Duodenal mucosa (tissue), 2 donors: ENCODE results near the gene PLXNA4.

ENCODE experiments used
- H3K27ac ChIP-seq: one replicate; pipeline ENCODE4 v1.7.0; 2013; ENCODE audit warnings: low read depth, low read length
- H3K27me3 ChIP-seq, 2 donors: one replicate each; pipeline ENCODE4 v1.7.0; 2013; ENCODE audit warnings: low read length in 2 of 2, control low read depth in 1 of 2; ENCODE audit not compliant: insufficient read depth in 2 of 2, control insufficient read depth in 1 of 2
- H3K36me3 ChIP-seq, 2 donors: one replicate each; pipeline ENCODE4 v1.7.0; 2013; ENCODE audit warnings: low read length in 2 of 2, control low read depth in 1 of 2; ENCODE audit not compliant: insufficient read depth in 2 of 2, control insufficient read depth in 1 of 2
- H3K4me1 ChIP-seq, 2 donors: one replicate each; pipeline ENCODE4 v1.7.0; 2013; ENCODE audit warnings: low read length in 2 of 2, control low read depth in 1 of 2; ENCODE audit not compliant: insufficient read depth in 2 of 2, control insufficient read depth in 1 of 2
- H3K4me3 ChIP-seq, 2 donors: one replicate each; pipeline ENCODE4 v1.7.0; 2013; ENCODE audit warnings: low read length in 2 of 2, low read depth in 1 of 2
- H3K9ac ChIP-seq, 2 donors: one replicate each; pipeline ENCODE4 v1.7.0; 2013; ENCODE audit warnings: low read length in 2 of 2, low read depth in 1 of 2
- H3K9me3 ChIP-seq, 2 donors: one replicate each; pipeline ENCODE4 v1.7.0; 2013; ENCODE audit warnings: low read length in 2 of 2, control low read depth in 1 of 2; ENCODE audit not compliant: control insufficient read depth in 1 of 2

Gene PLXNA4

DNA sequence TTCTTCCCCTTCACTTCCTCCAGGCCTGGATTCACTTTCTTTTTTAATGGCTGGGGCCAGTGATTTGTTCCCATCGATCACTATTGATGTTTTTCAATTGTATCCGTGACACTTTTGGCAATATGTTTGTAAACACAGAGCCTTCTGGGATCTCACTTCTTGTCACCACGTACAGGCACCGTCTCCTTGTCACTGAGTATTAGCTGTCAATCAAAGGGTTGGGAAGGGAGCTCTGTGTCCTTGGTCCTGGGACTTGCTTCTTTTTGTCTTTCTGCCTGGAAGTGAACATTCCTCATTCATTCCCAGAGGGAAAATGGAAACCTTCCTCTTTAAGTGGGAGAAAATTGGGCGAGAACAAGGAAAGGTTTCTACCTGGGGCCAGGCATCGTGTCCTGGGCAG, 157.4 kb downstream of the PLXNA4 start:
- Histone ChIP-seq H3K9me3 (no peaks in the 10 kb centered on the region), H3K9ac (no peak overlapping the region), H3K36me3 (no peaks in the 10 kb centered on the region), H3K27ac (no peak overlapping the region), H3K27me3 (no peaks in the 10 kb centered on the region), H3K4me3 (no peak overlapping the region), H3K4me1 (peaks cover 0 to 7% of the 10 kb centered on the region in 2 donors)

DNA sequence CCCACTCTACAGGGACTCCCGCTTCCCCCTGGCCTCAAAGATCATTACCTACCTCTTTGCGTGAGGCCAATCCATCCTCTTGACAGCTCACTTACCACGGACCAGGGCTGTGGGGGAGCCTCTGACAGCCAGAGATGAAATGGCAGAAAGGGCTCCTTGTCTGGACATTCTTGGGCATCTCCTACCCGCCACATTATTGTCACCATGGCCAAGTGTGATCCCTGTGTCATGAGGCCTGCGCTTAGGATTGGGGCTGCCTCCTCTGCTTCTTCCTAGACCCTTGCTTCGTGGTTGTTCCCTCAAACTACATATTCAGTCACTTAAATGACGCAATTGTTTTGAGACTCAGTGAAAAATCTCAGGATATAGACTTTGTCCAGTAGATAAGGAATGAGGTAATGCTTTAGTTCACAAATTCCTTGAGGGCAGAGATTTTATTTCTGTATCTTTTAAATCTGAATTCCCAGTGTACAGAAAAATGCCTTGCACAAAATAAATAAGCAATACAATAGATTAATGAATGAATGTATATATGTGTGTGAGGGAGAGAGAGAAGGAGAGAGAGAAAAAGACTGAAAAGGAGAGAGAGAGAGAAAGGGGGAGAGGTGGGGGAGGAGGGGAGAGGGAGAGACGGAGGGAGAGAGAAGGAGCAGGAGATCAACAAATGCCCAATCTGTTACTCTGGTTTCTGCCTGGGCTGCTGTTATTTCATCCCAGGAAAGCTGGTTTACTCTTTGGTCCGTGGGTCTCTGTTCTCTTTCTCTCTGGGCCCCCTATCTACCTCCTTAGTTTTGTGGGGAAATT, 159.0 kb downstream of the PLXNA4 start:
- Histone ChIP-seq H3K27ac (no peak overlapping the region), H3K9me3 (no peaks in the 10 kb centered on the region), H3K9ac (no peak overlapping the region), H3K27me3 (no peaks in the 10 kb centered on the region), H3K4me1 (peaks cover 0 to 5% of the 10 kb centered on the region in 2 donors), H3K36me3 (no peaks in the 10 kb centered on the region), H3K4me3 (no peak overlapping the region)

DNA sequence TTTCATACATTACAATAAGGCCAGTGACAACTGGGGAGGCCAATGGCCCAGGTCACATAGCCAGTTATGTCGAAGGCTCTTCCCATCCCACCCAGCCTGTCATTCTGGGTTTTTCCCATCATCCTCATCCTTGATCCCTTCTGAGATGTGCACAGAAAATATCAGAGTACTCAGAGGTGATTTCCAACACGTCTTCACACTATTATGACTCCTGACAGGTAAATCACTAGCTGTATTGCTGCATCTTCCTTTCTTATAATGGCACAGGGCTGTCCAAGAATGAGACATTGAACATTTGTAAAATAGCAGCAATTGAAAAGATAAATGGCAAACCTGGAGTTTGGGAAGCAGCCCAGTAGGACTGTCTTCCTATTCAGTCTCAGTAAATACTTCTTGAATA, 159.9 kb downstream of the PLXNA4 start:
- Histone ChIP-seq H3K4me1 (peaks cover 0 to 5% of the 10 kb centered on the region in 2 donors), H3K27ac (no peak overlapping the region), H3K36me3 (no peaks in the 10 kb centered on the region), H3K9ac (no peak overlapping the region), H3K9me3 (no peaks in the 10 kb centered on the region), H3K27me3 (no peaks in the 10 kb centered on the region), H3K4me3 (no peak overlapping the region)

DNA sequence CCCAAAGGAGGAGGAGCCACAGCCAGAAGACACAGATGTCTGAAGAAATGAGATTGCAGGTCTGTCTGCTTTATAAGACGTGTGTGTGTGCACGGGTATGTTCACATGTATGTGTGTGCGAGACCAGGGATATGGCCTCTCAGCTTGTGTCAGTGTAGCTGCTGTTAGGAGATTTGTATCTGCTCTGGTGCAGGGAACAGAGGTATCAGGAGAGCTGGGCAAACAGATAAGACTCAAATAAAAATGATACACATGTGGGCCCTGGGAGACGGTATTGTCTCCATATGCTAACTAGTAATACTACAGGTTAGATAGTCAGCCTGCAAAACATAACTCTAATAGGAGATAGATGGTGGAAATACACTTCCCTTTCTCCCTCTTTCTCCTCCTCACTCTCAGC, 161.0 kb downstream of the PLXNA4 start:
- H3K4me3 ChIP-seq, result no peak overlapping the region
- H3K9me3 ChIP-seq, result no peaks in the 10 kb centered on the region
- peaks cover 0 to 5% of the 10 kb centered on the region in 2 donors for H3K4me1 ChIP-seq

DNA sequence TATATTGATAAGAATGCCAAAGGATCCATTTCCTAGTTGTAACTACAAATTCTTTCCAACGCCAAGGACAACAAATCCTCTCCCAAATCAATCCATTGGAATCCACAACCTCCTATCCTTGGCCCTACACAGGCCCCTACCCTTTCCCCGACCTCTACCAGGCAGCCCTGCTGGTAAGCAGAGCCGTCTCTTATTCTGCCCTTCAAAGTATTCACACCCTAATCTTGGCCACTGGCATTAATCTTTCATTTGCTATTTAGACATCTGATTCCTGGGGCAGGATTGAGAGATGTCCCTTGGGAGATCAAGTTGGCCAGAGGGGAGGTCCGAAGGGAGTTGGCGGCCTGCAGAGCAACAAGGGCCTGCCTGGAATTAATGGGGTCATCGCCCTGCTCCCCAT, 161.4 kb downstream of the PLXNA4 start:
- no peaks in the 10 kb centered on the region for H3K27me3 ChIP-seq
- peaks cover 0 to 5% of the 10 kb centered on the region in 2 donors for H3K4me1 ChIP-seq
- no peaks in the 10 kb centered on the region for H3K36me3 ChIP-seq
- no peak overlapping the region for H3K4me3 ChIP-seq
- no peaks in the 10 kb centered on the region for H3K9me3 ChIP-seq
- H3K9ac ChIP-seq, result no peak overlapping the region
- H3K27ac ChIP-seq, result no peak overlapping the region

More for the DNA sequence above, 161.0 kb downstream of the PLXNA4 start:
- no peak overlapping the region for H3K9ac ChIP-seq
- H3K36me3 ChIP-seq, result no peaks in the 10 kb centered on the region
- H3K27me3 ChIP-seq, result no peaks in the 10 kb centered on the region
- no peak overlapping the region for H3K27ac ChIP-seq

DNA sequence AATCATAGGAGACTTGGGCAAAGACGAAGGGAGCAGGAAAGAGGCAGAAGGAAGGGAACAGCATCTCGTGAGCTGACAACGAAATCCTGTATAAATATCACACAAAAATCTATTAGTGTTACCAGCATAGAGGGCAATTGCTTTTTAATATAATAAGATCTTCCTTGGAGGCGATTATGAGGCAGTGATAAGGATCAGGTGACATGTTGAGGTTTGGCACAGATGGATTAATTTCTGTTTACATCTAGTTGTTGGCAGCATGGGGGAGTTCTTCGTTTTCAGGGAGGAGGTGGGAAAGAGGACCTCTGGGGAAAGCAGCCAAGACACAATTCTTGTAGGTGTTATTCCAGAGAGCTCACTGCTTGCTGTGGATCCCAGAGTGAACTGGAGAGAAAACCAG, 163.8 kb downstream of the PLXNA4 start:
- Histone ChIP-seq H3K36me3 (no peaks in the 10 kb centered on the region), H3K27ac (no peak overlapping the region), H3K9ac (no peak overlapping the region), H3K27me3 (no peaks in the 10 kb centered on the region), H3K4me1 (peaks cover 2 to 5% of the 10 kb centered on the region in 2 donors), H3K9me3 (no peaks in the 10 kb centered on the region), H3K4me3 (no peak overlapping the region)

DNA sequence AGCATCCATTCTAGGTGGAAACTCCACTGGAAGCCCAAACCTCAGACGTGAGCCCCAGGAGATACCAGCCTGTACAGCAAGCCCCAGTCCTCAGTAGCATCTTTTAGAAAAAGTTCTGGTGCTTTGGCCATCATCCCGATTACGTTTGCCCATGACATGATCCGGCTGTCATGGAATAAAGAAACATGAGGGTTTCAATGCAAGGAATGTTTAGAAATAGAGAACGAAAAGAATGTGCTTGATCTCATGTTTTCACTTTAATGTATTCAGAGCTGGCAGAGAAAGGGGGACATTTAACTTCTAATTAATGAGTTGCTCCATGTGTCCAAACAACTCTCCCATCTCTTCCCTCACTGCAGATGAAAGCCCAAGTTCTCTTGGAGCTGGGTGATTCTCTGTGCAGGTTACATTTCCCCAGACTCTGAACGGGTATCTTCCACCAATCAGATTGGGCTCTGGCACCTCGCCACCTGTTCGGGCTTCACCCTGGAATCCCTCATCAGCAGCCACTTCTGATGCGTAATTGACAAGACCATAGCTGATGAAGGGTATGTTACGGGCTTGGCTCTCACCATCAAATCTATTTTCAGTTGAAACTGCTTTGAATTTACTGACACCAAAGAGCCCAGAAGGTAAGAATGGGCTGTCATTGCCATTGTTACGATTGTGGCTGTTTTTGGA, 165.3 kb downstream of the PLXNA4 start:
- no peaks in the 10 kb centered on the region for H3K27me3 ChIP-seq
- H3K9me3 ChIP-seq, result no peaks in the 10 kb centered on the region
- H3K9ac ChIP-seq, result no peak overlapping the region
- H3K4me3 ChIP-seq, result no peak overlapping the region
- H3K27ac ChIP-seq, result no peak overlapping the region
- H3K36me3 ChIP-seq, result no peaks in the 10 kb centered on the region
- H3K4me1 ChIP-seq, result peaks cover 0 to 3% of the 10 kb centered on the region in 2 donors

DNA sequence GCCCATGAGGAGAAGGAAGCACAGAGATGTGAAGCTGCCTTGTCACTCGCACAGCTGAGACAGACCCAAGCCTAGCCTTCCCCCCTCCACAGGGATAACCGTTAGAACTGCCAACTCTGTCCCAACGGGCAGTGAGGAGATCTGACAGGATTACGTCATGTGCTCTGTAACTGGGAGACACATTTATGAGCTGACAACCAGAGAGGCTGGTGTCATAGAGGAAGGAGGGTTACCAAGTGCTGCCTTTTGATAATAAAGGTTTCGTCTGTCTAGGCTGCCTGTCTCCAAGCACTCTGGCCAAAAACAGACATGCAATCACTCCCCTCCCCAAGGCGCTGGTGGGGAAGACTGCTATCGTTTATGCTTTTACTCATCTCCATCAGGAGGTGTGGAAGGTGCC, 165.9 kb downstream of the PLXNA4 start:
- Histone ChIP-seq H3K9ac (no peak overlapping the region), H3K4me1 (peaks cover 0 to 3% of the 10 kb centered on the region in 2 donors), H3K27me3 (no peaks in the 10 kb centered on the region), H3K9me3 (no peaks in the 10 kb centered on the region), H3K4me3 (no peak overlapping the region), H3K36me3 (no peaks in the 10 kb centered on the region), H3K27ac (no peak overlapping the region)

DNA sequence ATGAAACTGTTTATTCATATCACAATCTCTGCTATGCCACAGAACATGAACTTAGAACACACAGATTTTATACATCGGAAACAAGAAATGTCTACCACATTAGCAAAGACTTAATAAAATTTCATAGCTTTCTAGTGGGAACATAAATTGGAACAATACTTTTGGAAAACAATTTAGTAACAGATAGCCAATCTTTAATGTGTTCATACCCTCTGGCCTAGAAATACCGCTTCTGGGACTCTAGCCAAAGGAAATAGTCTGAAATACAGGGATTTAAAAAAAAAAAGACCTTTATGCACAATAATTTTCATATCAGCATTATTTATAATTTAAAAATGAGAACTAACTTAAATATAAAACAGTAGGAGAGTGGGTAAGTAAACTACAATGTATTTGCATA, 168.5 kb downstream of the PLXNA4 start:
- Histone ChIP-seq H3K9me3 (no peaks in the 10 kb centered on the region), H3K27ac (no peak overlapping the region)

DNA sequence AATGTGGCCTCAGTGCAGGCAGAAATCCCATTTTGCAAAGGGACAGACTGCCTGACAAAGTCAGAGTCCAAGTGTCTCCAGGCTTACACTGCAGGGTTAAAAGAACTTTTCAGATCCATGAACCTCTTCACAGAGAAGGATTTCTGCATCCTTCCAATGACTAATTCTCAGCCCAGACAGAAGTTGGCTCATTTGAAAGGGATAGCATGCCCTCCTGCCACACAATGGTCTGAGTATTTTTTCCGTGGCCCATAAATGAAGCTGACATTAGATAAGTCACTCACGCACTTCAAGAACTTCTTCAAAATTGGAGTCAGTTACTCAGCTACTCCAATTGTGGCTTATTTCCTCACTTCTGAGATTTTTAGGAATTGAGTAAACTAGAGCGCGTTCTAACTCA, 170.2 kb downstream of the PLXNA4 start:
- Histone ChIP-seq H3K27ac (no peak overlapping the region), H3K36me3 (no peaks in the 10 kb centered on the region), H3K27me3 (no peaks in the 10 kb centered on the region), H3K9me3 (no peaks in the 10 kb centered on the region), H3K4me1 (peaks cover 0 to 7% of the 10 kb centered on the region in 2 donors), H3K4me3 (no peak overlapping the region), H3K9ac (no peak overlapping the region)

More for the DNA sequence above, 168.5 kb downstream of the PLXNA4 start:
- no peak overlapping the region for H3K9ac ChIP-seq
- H3K4me3 ChIP-seq, result no peak overlapping the region
- peaks cover 0 to 3% of the 10 kb centered on the region in 2 donors for H3K4me1 ChIP-seq
- no peaks in the 10 kb centered on the region for H3K27me3 ChIP-seq
- no peaks in the 10 kb centered on the region for H3K36me3 ChIP-seq
